GM04503 (cell line): ENCODE data around the gene PLA2G4E.

Source experiments
- DNase-seq: peaks from one replicate; pipeline ENCODE4 v3.0.0-alpha.2; 2012; ENCODE audit warnings: low read depth

The PLA2G4E gene

DNA sequence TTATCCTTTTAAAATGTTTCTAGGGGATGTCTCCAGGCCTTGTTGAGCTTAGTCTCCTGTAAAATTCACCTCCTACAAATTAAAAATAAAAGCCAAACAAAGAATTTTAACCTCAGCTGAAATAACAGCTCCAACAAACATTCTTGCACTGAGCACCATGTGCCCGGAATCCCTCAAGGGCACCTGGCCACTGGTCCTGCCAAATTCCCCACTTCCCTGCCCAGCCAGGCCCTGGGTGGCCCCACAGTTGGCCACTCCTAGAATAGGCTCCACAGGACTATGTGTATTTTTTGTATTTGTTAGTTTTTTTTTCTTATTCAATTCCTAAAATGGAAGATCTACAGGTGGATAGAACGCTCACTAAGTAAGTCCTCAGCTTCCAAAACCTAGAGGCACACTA, 33.1 kb upstream of the PLA2G4E start:
- no peak for DNase-seq

DNA sequence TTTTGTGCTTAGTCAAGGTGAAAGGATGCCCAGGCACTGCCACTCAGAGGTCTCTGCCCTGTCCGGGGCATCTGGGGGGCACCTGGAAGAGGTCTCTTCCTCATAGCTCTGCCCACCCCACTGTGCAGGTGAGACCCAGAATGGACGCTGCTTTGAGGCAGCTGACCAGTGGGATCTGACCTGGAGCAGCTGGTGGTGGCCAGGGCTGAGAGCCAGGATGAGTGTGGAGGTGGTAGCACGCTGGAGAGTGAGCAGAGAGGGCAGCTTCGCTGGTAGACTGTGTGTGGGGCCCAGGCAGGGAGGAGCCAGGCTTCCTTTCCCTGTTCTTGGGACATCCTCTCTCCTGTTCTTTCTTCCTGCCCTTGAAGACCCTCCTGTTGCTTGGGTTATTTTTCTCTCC, 32.2 kb upstream of the PLA2G4E start:
- no peak for DNase-seq

DNA sequence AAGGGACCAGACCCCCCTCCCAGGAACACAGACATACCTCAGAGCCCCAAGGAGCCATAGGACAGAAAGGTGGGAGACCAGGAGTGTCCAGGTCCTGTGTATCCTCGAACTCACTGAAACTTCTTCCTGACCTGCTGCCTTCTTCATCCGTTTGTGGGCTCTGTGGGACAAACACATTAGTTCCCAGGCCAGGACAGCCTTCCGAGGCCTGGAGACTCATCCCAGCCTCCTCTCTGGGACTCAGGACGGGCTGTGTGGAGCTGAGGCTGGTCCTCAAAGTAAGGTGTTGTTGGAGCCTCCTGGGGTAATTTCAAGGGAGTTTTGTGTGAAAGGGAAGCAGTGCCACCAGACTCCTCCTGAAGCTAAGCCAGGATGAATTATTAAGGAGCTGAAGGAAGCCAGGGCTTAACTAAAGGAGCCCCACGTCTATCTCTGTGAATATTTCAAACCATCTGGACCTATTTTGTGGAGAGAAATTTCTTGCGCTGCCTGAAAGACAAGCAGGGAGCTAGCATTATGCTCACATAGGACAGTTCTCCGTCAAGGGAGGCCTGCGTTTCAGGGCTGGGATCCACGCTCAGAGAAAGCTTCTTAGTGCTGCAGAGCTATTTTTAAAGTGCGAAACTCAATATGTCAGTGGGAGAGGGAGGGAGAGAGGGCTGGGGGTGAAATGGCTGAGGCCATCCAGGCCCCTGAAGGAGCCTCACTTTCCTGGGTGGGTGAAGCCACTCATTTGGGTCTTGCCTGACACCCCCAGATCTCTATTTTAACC, 29.8 kb upstream of the PLA2G4E start:
- no peak for DNase-seq

DNA sequence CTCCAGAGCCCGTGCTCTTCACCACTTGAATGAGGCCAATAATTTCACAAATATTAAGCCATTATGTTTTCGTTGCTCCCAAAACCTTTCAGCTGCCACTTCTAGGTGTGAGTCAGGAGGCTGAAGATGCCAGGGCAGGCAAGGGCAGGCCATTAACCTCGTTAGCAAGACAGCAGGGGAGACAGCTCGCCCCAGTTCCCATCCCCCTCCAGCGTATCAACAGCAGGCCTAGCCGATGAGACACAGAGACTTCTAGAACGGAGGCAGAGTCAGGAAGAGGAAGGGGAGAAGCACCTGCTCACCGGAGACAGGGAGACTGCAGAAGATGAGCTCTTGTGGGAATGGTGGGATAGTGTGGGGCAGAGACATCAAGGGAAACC, 28.0 kb upstream of the PLA2G4E start:
- DNase-seq = no peak

DNA sequence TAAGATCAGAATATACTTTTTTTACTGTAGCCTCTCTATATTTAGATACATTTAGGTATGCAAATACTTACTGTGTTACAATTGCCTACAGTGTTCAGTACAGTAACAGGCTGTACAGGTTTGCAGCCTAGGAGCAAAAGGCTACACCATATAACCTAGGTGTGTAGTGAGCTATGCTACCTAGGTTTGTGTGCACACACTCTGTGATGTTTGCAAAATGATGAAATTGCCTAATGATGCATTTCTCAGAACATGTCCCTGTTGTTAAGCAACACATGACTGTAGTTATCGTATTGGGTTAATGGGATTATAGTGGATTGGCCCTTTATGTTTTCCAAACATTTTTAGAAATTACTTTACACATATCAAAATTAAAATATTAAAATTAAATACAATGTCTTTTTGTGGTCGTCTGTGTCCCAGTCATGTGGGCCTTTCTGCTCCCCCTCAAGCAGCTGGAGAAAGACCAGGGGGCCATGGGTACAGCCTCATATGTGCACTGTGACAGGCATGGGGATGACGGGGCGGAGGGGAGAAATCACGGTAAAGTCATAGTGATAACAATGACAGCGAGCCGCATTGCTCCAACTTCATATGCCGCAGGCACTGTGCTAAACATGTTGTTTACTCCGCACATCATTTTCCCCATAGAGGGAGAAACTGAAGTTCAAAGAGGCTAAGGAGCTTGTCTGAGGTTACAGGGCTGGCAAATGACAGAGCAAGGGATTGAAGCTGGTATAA, 27.4 kb upstream of the PLA2G4E start:
- no peak for DNase-seq

DNA sequence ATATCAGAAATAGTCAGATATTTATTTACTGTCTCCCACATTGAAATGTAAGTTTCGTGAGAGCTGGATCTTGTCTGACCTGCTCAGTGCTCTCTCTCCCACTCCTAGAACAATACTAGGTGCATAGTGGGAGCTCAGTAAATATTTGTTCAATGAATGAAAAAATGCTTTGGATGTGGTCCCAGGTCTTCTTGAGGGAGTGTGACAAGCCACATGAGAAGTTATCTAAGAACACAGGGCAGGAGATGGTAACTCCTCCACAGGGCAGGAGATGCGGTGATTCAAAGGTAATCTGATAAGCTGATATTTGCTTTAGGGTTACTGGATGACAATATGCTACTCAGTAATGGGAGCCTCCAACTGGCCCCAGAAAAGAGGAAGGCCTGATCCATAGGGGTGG, 25.8 kb upstream of the PLA2G4E start:
- no peak for DNase-seq

DNA sequence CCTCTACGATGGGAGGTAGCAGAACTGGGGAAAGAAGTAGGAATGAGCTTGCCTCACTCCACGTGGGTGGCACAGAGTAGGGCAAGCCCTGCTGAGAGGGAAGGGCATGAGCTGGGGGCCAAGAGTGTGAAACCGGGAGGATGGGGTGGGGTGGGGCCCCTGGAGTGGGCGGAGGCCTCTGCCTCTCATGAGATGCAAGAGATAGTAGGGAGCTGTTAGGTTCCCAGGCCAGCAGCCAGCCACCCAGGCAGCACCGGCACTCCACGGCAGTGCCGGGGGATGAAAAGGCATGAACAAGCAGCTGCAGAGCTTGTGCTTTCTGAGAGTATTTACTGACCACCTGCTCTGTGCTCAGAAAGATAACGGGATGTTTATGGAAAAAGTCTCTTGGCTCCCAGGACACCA, 24.4 kb upstream of the PLA2G4E start:
- no peak for DNase-seq

DNA sequence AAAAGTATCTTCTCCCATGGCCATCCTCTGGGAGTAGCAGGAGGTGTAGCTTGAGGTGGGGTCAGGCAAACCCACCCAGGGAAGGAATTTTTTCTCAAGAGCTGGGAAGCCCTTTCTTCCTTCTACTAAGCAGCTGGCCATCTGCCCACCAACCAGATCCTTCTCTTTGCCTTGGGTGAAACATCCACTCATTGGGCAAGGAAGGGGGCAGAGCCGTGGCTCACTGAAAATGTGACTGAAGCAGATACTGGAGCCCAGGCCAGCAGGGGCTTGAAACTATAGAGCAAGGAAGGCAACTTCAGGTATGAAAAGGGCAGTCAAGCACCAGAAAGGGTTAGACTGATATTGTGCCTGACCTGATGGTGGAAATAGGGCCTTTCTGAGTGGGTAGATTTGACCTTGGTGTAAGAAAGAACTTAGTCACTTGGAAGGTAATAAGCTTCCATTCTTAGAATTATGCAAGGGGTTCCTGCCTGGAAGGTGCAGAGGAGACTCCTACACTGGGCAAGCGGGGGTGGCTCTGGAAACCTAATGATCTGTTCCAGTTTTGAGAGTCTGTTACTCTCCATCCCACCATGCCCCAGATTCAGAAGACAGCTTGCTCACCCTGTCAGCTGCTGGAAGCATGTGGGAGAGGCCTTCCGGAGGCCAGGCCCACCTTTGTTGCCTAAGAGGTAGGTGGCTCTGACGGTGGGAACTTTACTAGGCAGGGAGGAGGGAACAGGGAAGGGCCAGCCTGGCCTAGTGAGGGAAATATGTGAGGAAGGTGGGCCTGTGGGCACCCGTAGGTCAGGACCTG, 22.0 kb upstream of the PLA2G4E start:
- no peak for DNase-seq

DNA sequence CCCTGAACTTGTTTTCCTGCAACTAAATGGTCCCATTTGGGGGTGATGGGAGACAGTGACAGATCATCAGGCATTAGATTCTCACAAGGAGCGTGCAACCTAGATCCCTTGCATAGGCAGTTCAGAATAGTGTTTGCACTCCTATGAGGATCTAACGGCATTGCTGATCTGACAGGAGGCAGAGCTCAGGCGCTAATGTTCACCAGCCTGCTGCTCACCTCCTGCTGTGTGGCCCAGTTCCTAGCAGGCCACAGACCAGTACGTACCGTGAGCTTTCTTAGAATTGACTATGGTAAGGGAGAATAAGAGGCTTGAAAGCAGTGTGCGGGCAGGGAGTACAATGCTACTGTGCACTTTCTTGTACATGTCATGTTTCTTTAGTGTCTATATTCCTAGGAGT, 17.6 kb upstream of the PLA2G4E start:
- DNase-seq = no peak

DNA sequence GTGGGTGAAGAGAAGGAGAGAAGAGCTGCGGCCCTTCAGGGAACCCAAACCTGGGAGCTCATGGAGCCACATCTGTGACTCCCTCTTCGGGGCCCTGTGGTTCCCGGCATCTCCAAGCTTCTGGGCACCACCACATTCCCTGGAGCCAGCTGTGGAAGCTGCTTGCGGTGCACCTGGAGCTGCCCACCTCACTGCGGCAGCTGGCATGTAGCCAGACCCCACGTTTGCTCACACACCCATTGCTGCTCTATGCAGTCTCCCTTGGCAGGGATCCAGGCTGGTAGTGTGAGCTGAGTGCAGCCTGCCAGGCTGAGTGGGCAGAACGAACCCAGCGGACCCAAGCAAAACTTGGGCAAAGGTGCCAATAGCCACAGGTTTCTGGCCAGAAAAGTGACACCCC, 16.8 kb upstream of the PLA2G4E start:
- DNase-seq = no peak

DNA sequence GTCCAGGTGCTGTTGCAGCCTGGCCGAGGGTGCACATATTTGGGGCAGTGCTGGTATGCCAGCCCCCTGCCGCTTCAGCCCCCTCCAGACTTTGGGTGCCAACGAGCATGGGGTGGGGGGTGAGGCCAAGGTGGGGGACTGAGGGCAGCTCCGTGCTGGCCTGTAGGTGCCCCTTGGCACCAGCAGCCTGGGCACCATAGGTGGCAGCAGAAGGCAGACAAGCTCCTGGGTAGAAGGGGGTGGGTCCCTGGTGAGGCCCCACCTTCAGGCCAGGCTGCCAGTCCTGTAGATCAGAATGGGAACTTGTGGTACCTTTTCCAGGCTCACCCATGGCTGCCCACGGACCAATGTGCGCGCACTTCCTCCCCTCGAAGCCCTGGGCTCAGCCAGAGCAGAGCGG, 16.1 kb upstream of the PLA2G4E start:
- DNase-seq = no peak

DNA sequence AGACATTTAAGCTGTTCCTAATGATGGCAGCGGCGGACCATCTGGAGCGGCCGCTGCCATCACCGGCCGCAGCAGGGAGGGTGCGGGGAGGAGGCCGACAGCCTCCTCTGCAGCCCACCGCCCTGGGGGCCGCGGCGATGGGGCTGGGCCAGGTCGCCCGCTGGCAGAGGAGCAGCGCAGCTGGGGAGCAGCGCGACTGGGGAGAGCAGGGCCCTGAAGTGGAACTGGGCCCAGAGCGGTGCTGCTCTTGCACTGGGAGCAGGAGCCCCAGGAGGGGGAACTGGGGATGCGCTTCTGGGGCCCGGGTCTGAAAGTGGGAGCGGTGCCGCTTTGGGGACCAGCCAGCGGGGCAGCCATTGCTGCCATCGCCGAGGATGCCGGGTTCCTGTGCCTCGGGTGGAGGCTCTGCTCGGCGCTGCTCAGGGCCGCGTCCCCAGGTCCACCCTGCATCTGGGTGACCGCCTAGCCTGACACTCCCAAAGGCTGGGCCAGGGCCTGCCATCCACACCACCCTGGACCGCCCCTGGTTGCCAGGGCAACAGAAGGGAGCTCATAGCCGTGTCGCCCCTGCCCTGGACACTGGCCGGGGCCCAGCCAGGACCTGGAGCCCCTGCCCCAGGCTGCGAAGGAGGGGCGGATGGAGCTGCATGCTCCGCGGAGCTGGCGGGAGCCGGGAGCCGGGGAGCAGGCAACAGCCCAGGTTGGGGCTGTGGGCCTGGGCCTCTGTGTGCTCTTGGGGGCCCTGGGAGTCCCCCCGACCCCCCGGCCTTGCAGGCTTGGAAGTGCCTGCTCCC, 15.5 kb upstream of the PLA2G4E start:
- no peak for DNase-seq

DNA sequence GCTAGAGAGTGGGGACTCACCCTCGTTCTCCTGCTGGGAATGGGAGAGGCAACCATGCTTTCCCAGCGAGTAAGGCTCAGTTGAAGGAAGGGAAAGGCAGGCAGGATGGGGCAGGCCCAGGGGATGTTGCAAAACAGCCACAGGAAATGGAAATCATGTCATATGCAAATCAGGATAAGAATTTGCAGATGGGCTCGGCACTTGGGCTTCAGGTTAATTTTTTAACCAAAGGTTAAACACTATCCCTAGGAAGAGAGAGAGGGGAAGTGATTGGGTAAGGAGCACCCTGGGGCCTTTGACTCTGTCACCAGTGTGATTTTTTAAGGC, 14.6 kb upstream of the PLA2G4E start:
- no peak for DNase-seq

DNA sequence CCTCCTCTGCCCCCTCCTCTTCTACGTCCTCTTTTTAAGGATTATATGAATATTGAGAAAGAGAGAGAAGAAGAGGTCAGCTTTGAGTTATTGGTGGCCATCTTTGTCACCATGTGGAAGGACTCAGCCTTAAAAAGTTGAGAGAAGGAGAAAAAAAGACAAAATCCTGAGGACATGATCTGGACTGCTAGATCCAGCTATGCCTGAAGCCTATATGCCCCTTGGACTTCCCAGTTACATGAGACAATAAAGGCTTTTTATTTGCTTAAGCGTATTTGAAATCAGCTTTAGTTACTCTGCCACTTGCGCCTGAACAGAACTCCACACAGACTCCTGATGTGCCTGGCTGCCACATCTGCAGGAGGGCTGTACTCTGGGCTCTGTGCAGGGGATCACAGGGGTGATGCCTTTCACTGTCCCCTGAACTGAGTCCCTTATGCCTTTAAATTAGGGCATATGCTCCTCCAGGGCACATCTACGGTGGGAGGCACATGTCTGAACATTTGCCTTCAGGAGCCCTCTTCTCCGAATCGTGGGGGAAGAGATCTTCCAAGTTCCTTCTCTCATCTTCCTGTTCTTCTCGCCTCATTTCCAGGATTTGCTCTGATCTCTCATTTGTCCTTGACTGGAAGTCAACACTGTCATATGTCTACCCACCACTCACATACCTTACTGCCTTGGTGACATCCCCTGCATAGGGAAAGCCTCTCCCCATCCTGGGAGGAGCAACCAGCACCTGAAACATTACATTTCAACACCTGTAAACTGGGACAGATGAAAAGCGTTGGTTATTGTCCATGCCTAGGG, 14.0 kb upstream of the PLA2G4E start:
- DNase-seq = no peak

DNA sequence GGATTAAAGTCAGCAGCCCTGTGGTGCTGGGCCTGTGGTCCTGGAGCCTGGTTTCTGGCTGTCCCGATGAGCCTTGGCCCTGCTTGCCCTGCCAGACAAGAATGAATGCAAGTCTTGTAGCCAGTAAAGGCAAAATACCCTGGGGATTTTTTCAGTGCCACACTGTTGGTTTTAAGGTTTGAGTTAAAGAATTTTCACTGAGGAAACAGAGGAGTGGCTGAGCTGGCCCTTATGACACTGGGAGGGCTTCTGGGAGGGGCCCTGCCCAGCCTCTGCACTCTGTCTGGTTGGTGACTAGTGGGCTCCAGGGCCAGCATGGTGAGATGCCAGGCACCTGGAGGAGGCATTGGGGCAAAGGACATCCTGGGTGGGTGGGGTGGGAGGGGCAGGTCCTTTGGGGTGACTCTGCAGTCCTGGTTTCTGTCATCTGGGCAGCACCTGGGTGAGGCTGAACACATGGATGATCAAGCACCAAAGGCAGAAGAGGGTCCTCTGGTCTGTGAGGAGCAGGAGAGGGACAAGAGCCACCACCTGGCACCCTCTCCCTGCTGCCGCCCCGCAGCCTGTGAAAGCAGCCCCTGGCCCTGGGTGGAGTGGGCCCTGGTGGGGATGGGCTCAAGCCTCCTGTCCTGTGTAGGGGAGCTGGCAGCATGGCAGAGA, 12.5 kb upstream of the PLA2G4E start:
- DNase-seq = no peak

DNA sequence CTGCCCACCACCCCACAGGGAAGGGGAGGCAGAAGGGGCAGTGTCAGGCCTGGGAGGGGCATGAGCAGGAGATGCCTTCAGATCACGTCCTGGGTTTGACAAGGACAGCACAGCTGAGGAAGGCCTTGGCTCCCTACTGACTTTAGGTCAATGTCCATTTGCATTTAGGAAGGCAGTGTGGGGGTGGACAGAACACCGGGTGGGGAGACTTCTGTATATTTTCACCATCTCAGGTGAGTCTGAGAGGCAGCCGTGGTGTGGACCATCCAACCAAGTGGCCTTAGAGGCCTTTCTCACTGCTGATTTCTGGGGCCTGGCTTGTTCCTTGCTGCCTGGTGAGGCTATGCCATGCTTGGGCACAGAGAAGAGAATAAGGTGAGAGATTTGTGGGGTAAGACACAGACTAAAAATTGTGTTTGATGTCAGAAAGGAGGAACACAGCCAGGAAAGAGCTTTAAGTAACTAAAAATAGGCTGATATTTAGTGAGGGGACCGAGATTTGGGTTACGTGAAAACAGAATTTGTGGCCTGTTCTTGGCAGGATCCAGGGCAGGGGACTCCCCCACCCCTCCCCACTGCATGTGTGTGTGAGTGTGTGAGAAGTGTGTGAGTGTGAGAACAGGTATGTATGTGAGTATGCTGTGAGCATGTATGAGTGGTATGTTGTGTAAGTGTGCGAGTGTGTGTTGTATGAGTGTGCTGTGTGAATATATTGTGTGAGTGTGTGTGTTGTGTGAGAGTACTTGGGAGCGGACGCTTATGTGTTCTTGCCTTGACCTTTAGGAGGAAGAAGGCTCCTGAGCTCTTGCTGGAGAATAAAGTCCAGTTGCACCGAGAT, 11.8 kb upstream of the PLA2G4E start:
- no peak for DNase-seq

DNA sequence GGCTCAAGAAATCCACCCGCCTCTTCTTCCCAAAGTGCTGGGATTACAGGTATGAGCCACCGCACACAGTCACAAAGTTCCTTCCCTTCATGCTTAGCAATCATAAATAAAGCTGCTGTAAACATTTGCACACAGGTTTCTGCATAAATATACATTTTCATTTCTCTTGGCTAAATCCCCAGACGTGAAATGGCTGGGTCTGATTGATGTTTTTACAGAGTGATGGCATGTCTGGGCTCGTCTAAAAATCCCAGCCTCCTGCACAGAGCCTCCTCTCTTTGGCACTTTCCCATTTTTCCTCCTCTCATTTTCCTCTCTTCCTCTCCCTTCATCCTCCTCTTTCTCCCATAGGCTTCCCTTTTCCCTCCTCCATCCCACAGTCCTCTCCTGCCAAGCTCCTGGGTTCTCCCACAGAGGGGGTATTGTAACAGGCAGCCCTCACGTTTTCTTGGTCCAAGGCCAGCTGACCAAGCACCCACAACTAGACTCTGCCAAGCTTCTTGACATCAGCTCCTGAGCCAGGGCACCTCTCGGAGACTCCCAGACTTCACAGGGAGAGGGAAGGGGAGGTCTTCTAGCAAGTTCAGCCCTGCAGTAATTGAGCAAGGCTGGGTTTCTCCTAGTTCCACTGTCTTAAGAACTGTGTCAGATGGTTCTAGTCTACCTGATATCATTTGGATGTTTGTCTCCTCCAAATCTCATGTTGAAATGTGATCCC, 10.5 kb upstream of the PLA2G4E start:
- DNase-seq = no peak

DNA sequence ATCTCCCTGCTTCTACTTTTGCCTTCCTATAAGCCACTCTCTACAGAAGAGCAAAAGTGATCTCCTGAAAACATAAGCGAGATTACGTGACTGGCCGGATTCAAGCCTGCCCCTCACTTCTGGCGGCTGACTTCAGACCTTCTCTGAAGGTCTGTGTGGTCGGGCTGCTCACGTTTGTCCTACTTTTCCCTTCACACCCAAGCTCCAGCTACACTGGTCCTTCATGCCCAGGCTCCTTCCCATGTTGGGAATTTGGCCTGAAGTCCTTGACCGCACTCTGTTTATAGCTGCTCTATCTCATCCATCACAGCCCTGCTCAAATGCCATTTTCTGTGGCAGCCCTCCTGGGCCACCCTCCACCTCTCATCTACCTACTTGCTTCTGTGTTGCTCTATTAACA, 6.7 kb upstream of the PLA2G4E start:
- DNase-seq = no peak

DNA sequence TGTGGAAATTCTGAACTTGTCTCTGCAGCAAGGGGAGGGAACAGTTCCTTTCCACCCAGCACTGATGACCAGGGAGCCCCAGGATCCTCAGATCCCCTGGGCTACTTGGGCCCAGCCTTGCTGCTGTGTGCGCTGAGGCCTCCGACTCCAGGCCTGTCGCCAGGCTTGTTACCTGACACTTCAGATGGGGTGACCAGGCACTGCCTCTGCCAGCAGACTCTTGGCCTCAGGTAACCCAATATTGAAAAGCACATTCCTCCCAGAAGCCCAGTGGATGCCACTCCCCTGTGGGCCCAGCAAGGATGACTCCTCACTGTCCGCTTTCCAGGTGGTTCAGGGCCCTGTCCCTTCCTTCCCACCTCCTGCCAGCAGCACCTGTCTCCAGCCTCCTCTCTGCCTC, 3.5 kb upstream of the PLA2G4E start:
- no peak for DNase-seq
